Large intestine (tissue), 3 donors: ENCODE data around the gene PTPN23. TPM values are rescaled to one million over a fixed set of nuclear protein-coding genes. Genes with fewer than 3 reads are reported as not detected.

Source experiments
- DNase-seq, 2 donors: peaks; one replicate each; pipeline versions ENCODE4 v3.0.0 to v3.0.0-alpha.2; 2013
- H3K27ac ChIP-seq: one replicate; pipeline ENCODE4 v1.5.1; 2013; ENCODE audit warnings: low read length
- H3K27me3 ChIP-seq: 2 replicates; pipeline ENCODE4 v1.6.1; 2013; ENCODE audit warnings: low read length; ENCODE audit not compliant: control insufficient read depth, insufficient read depth
- H3K36me3 ChIP-seq: 2 replicates; pipeline ENCODE4 v1.6.1; 2013; ENCODE audit warnings: low read length; ENCODE audit not compliant: control insufficient read depth, insufficient read depth
- H3K4me1 ChIP-seq: one replicate; pipeline ENCODE4 v1.6.1; 2013; ENCODE audit warnings: low read length; ENCODE audit not compliant: control insufficient read depth, insufficient read depth
- H3K4me3 ChIP-seq: one replicate; pipeline ENCODE4 v1.5.1; 2013; ENCODE audit warnings: low read length
- H3K9me3 ChIP-seq: one replicate; pipeline ENCODE4 v1.6.1; 2013; ENCODE audit warnings: mild to moderate bottlenecking, low read depth, low read length, moderate library complexity; ENCODE audit not compliant: control insufficient read depth
- WGBS: methylation state at CpG from one replicate; pipeline ENCODE4 v1.1.5; 2013; ENCODE audit warnings: low lambda C conversion rate; ENCODE audit not compliant: insufficient coverage; 5-methylcytosine and 5-hydroxymethylcytosine counted together
- polyA plus RNA-seq: library from polyadenylated mRNA; unstranded; fragments of 120-200 nt; gene quantifications from one replicate; pipeline ENCODE4 v1.2.1, GENCODE V29; 2013

The PTPN23 gene
- polyA plus RNA-seq, 1 donor = 33.8 TPM

- no peak overlapping the region for H3K27ac ChIP-seq
- no peaks in the 10 kb centered on the region for H3K27me3 ChIP-seq
- H3K4me3 ChIP-seq = no peak overlapping the region
- no peak for DNase-seq
- peaks cover 2% of the 10 kb centered on the region for H3K4me1 ChIP-seq
- peaks cover 83% of the 10 kb centered on the region for H3K36me3 ChIP-seq
- no CpG with 5 or more reads among the region's 24 CpGs for WGBS
- peaks cover 4% of the 10 kb centered on the region for H3K9me3 ChIP-seq
Measured at GRCh38 chr3:47411696-47412452, 31.1 kb downstream of the PTPN23 start.

GRCh38 chr3:47412453-47412756, 31.6 kb downstream of the PTPN23 start:
- no peak for DNase-seq
- no peak overlapping the region for H3K4me3 ChIP-seq
- H3K36me3 ChIP-seq = peaks cover 83% of the 10 kb centered on the region
- no peak overlapping the region for H3K27ac ChIP-seq
- no CpG with 5 or more reads among the region's 5 CpGs for WGBS
- H3K27me3 ChIP-seq = no peaks in the 10 kb centered on the region
- H3K9me3 ChIP-seq = peaks cover 9% of the 10 kb centered on the region
- H3K4me1 ChIP-seq = no peaks in the 10 kb centered on the region

DNA sequence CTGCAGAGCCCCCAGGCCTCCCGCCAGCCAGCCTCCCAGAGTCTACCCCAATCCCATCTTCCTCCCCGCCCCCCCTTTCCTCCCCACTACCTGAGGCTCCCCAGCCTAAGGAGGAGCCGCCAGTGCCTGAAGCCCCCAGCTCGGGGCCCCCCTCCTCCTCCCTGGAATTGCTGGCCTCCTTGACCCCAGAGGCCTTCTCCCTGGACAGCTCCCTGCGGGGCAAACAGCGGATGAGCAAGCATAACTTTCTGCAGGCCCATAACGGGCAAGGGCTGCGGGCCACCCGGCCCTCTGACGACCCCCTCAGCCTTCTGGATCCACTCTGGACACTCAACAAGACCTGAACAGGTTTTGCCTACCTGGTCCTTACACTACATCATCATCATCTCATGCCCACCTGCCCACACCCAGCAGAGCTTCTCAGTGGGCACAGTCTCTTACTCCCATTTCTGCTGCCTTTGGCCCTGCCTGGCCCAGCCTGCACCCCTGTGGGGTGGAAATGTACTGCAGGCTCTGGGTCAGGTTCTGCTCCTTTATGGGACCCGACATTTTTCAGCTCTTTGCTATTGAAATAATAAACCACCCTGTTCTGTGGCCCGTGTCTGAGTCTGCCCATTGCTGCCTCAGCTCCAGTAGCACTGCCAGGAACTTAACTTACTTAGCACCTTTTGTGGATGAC, 32.2 kb downstream of the PTPN23 start:
- Histone ChIP-seq H3K27ac (no peak overlapping the region), H3K36me3 (peaks cover 80% of the 10 kb centered on the region), H3K9me3 (peaks cover 10% of the 10 kb centered on the region), H3K4me1 (no peaks in the 10 kb centered on the region), H3K27me3 (no peaks in the 10 kb centered on the region), H3K4me3 (no peak overlapping the region)
- DNase-seq = no peak
- no CpG with 5 or more reads among the region's 12 CpGs for WGBS

GRCh38 chr3:47413751-47414150, 32.9 kb downstream of the PTPN23 start:
- Histone ChIP-seq H3K36me3 (peaks cover 74% of the 10 kb centered on the region), H3K4me3 (no peak overlapping the region), H3K27me3 (no peaks in the 10 kb centered on the region), H3K27ac (no peak overlapping the region), H3K4me1 (no peaks in the 10 kb centered on the region), H3K9me3 (peaks cover 12% of the 10 kb centered on the region)
- no peak for DNase-seq
- WGBS = no CpG with 5 or more reads among the region's 7 CpGs

DNA sequence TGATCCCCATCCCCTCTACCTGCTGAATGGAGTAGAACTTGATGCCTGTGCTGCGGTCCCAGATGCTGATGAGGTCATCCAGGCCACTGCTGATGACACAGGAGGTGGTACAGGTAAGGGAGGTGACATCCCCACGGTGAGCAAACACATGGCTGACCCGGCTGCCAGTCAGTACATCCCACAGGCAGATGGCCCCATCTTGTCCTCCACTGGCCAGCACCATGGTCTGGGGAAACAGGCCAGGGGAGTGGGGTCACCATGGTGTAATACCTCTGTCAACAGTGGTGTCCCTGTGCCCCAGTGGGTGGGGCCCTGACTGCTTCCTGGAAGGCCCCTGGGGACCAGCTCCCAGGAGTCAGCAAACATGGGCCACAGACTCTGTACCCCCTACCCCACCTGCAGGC, 33.3 kb downstream of the PTPN23 start:
- Histone ChIP-seq H3K27ac (no peak overlapping the region), H3K36me3 (peaks cover 73% of the 10 kb centered on the region), H3K9me3 (peaks cover 12% of the 10 kb centered on the region), H3K27me3 (no peaks in the 10 kb centered on the region), H3K4me3 (no peak overlapping the region), H3K4me1 (no peaks in the 10 kb centered on the region)
- WGBS = no CpG with 5 or more reads among the region's 3 CpGs
- DNase-seq = no peak

DNA sequence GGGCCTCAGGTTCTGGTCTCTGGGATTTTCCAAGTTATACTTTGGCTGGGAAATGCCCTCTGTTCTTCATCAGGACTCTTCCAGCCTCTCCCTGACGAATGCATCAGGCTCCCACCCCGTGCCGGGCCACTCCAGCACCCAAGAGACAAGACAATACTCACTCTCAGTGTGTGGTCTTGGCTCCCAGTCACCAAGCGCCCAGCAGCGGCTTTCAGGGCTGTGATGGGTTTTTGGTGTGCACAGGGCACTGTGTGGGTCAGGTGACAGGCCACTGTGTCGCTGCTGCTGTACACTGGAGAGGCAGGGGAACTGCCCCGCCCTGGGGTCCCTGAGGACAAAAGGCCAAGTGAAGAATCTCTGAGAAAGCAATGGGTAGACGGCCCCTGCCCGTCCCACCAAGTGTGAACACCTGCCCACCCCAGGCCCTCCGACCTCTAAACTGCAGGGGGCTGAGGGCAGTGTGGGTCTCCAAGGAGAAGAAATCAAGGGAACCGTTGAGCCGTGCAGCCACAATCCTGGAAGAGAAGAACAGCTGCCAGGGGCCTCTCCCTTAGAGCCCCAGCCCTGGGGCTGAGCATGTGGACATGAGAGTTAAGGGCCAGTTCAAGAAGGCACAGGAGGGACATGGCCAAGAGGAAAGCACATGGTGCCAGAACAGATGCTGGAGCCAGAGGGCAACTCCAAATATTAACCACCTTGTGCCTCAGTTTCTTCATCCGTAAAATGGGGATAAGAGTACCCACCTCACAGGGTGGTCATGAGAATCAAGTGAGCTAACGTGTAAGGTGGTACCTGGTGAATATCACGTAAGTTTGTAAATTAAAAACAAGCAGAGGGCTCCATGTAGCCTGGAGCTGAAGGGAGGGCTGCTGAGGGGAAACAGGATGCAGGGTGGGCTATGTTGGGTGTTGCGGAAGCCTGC, 34.1 kb downstream of the PTPN23 start:
- 100% methylated on average over 1 of the region's 16 CpGs for WGBS
- no peak for DNase-seq
- peaks cover 8% of the 10 kb centered on the region for H3K9me3 ChIP-seq

DNA sequence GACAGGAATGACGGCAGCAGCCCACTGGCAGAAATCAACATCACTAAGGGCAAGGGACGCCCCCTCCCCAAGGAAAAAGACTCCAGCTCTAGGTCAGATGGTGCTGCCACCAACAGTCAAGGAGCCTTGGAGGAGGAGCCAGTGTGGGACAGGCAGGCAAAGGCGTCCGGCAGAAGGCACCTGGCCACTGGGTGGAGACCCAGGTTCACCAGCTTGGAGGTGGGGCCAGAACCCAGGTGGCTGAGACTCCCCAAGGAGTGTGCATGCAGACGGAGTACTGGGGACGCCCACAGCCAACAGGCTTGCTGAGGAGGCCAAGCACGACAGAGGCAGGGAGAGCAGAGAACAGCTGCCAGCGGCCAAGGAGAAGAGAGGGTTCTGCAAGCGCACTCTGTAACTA, 35.2 kb downstream of the PTPN23 start:
- H3K4me1 ChIP-seq = peaks cover under 1% of the 10 kb centered on the region
- no peak for DNase-seq
- H3K9me3 ChIP-seq = peaks cover 8% of the 10 kb centered on the region
- no peak overlapping the region for H3K4me3 ChIP-seq
- H3K27me3 ChIP-seq = no peaks in the 10 kb centered on the region
- peaks cover 75% of the 10 kb centered on the region for H3K36me3 ChIP-seq
- WGBS = no CpG with 5 or more reads among the region's 9 CpGs
- no peak overlapping the region for H3K27ac ChIP-seq

More for the DNA sequence above, 34.1 kb downstream of the PTPN23 start:
- Histone ChIP-seq H3K27me3 (no peaks in the 10 kb centered on the region), H3K27ac (no peak overlapping the region), H3K4me3 (no peak overlapping the region), H3K36me3 (peaks cover 73% of the 10 kb centered on the region), H3K4me1 (no peaks in the 10 kb centered on the region)

DNA sequence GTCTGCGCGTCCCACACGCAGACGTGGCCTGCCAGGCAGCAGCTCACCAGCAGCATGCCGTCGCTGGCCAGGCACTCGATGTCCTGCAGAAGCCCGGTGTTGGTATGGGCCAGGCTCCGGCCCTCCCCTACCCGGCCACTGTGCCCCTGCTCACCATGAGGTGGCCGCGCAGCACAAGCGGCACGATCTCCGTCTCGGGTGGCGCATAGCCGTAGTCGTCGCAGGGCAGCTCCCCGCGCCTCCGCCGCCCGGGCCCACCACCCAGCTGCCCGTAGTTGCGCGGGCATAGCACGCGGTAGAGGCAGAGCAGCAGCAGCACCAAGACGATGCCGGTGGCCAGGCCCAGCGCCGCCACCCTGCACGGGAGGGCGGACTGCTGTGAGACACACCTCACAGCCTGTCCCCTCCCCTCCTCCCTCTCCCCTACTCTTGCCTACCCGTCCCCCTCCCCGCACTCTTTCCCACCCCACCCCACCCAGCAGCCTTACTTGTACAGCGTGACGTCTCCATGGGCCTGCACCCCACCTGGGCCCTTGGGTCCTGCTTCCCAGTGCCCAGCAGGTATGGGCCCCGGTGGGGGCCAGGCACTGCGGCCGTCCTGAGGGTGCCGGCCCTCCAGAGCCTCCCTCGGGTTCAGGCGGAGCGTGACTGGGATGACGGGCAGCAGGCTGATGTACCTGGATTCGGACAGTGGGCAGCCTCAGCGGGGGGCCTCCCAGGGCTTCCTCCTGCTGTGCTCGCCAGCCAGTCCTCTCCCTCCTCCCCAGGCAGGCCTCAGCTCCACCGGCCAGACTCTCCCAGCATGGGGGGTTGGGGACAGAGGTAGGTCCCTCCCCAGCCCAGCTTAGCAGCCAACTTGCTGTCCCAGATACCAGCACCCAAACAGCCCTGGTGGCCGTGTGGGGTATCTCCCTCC, 37.6 kb downstream of the PTPN23 start:
- Histone ChIP-seq H3K4me3 (no peak overlapping the region), H3K9me3 (peaks cover 8% of the 10 kb centered on the region), H3K27me3 (no peaks in the 10 kb centered on the region), H3K27ac (no peak overlapping the region), H3K36me3 (peaks cover 64% of the 10 kb centered on the region), H3K4me1 (peaks cover 5% of the 10 kb centered on the region)
- no peak for DNase-seq
- WGBS = no CpG with 5 or more reads among the region's 53 CpGs

DNA sequence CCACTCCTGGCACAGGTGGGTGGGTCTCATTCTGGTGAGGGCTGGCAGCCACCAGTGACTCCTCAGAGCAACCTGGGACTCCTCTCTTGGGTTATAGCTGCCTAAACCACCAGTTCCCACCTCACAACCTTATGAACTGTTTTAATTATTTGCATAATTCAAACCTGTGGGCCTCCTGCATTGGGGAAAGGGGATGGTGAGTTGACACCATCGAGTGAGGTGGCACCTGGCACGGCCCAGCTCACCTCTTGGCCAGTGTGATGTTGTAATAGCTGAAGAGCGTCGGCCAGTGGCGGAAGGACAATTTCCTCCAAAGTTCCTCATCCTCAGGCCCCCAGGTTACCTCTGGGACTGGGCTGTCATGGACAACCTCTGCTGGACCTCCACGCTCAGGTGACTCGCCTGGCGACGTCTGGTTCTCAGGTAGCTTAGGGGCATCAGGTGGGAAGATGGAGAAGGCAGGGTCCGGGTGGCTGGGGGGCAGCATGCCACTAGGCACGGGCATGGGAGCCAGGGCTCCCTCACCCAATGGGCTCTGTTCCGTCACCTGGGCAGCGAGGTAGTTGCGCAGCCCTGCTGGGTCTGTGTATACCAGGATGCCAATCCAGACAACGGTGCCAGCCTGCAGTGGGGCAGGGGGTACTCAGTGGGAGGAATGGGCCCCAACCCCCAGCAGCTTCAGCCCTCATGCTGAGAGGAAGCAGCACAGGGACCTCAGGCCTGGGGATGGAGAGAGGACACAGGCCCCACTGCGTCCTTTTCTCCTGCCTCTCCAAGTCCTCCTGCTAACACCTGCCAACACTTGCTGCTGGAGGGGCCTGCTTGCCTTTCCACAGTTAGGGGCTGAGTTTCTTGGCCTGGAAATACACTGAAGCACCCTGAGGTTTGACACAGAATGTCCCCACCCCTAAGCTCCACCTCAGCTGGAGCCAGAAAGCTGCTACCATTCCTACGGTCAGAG, 38.5 kb downstream of the PTPN23 start:
- Histone ChIP-seq H3K4me3 (no peak overlapping the region), H3K27me3 (no peaks in the 10 kb centered on the region), H3K4me1 (peaks cover 13% of the 10 kb centered on the region), H3K27ac (no peak overlapping the region), H3K36me3 (peaks cover 65% of the 10 kb centered on the region), H3K9me3 (peaks cover 8% of the 10 kb centered on the region)
- no peak for DNase-seq
- WGBS = no CpG with 5 or more reads among the region's 17 CpGs
